GM19099 (cell line): ENCODE measurements around the gene THRA.
A peak's percentile ranks its signal among the peaks of the same experiment; 100 is the strongest.

Experiments
- POLR2A ChIP-seq: IDR thresholded peaks from 3 replicates; pipeline ENCODE4 v1.6.1; 2011; ENCODE audit warnings: low read depth; ENCODE audit not compliant: insufficient read length; ENCODE audit errors: extremely low read depth

THRA gene

GRCh38 chr17:40106760-40107521, 44.2 kb downstream of the THRA start:
- TF ChIP-seq POLR2A, result no peak

- TF ChIP-seq POLR2A, result peak; percentile 4
These were observed 44.9 kb downstream of the THRA start for GRCh38 chr17:40107522-40108174.

GRCh38 chr17:40108970-40109824, 46.4 kb downstream of the THRA start:
- no peak for TF ChIP-seq POLR2A

- TF ChIP-seq POLR2A, result no peak
These were observed 47.5 kb downstream of the THRA start for GRCh38 chr17:40110026-40110845.

GRCh38 chr17:40111221-40112128, 48.7 kb downstream of the THRA start:
- peak; percentile 31 for TF ChIP-seq POLR2A

GRCh38 chr17:40112191-40112711, 49.5 kb downstream of the THRA start:
- TF ChIP-seq POLR2A, result no peak

- TF ChIP-seq POLR2A, result no peak
These were observed 49.9 kb downstream of the THRA start for GRCh38 chr17:40112718-40113109.

GRCh38 chr17:40113110-40113906, 50.5 kb downstream of the THRA start:
- no peak for TF ChIP-seq POLR2A

GRCh38 chr17:40113907-40114245, 51.1 kb downstream of the THRA start:
- no peak for TF ChIP-seq POLR2A

- no peak for TF ChIP-seq POLR2A
These were observed 52.3 kb downstream of the THRA start for GRCh38 chr17:40115101-40115436.

GRCh38 chr17:40121181-40122135, 58.7 kb downstream of the THRA start, which contains the start of gene MSL1:
Gene MSL1, plus strand, starts transcription at chr17:40121971. Its CDS starts 642 bp downstream, at chr17:40122613.
- TF ChIP-seq POLR2A, result peak; percentile 55
